HFF-Myc (cell line): ENCODE data around the gene ATAD1.
"Not testable (repeated sequence)": the region's sequence is repeated elsewhere in the genome, so short reads cannot be mapped to it uniquely, and the experiment has no call there.

ENCODE experiments used
- DNase-seq: peaks from one replicate; pipeline ENCODE4 v3.0.0-alpha.2; 2011; ENCODE audit warnings: low read depth; ENCODE audit errors: extremely low read depth
- H3K4me3 ChIP-seq: replicated peaks from 2 replicates; pipeline ENCODE4 v1.5.1; 2011; ENCODE audit warnings: low read depth, mild to moderate bottlenecking, control low read depth, low read length
- CTCF ChIP-seq: IDR thresholded peaks from 2 replicates; pipeline ENCODE4 v1.5.1; 2012; ENCODE audit warnings: mild to moderate bottlenecking, low read depth, low read length, control low read depth; ENCODE audit errors: missing control alignments

ATAD1 gene

DNA sequence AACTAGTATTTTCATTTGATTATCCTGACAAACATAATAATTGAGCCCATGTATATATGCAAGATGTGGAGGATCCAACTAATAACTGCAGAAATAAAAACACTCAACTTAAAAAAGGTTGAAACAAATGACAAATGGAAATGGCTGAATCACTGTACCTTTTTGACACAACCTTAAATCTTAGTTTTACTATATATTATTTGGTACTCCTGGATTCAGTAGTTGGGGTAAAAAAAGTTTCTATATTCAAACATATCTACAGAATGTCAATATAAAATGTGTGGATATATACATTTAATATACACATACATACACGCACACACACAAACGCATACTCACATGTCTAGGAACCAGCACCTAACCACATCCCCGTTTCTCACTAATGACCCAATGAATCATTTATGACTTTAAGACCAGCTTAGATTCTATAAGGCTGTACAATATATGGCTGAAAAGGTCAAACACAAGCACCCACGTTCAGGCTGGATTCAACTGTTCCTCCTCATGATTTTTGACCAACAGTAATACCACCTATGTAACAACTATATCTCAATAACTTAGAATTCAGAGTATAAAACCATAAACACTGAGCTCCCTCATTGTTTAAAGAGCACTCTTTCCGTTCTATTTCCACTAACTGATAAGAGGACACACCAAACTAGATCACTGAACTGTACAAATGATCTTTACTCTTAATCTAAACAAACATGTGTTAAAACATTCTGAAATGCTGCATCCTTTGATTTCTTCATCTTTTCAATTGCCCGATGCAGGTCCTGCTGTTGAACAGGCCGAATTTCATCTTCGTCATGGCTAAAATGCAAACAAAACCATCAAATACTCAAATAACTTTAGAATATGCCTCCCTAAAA, 63.8 kb downstream of the ATAD1 start:
- TF ChIP-seq CTCF, result no peak
- no peak overlapping the region for H3K4me3 ChIP-seq
- no peak for DNase-seq

DNA sequence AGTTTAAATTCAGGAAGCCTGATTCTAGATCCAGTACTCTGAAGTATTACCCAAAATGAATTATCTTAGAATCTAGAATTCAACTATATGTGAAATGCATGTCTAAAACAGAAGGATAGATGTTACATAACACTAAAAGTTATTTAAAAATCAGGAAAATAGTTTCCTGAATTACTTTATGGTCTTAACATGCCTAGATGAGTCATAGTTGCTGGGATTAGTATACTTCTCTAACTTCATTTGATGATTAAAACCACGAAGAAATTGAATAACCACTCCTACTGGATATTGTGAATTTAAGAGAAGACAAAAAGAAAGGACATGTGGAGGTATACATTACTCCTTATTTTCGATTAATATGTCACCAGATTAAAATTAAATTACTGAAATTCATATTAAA, 65.5 kb downstream of the ATAD1 start:
- DNase-seq, result no peak
- H3K4me3 ChIP-seq, result no peak overlapping the region
- no peak for TF ChIP-seq CTCF

- no peak overlapping the region for H3K4me3 ChIP-seq
- no peak for DNase-seq
- TF ChIP-seq CTCF, result no peak
Observed at GRCh38 chr10:87751274-87751673, 66.8 kb downstream of the ATAD1 start.

DNA sequence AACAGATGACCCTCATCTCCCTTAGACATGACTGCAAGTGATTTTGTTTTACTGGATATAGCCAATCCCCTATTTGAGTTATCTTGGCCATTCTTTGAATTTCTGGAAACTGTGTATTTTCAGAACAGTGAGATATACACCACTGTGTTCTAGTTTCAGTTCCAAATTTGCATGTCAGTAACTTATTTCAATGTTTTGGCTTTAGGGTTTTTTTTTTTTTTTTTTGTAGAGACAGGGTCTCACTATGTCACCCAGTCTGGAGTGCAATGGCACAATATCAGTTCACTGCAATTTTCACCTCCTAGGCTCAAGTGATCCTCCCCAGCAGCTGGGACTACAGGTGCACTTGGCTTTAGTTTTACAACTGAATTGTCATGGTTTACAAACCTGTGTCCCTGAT, 67.2 kb downstream of the ATAD1 start:
- no peak overlapping the region for H3K4me3 ChIP-seq
- DNase-seq, result no peak
- TF ChIP-seq CTCF, result no peak

GRCh38 chr10:87750001-87750671, 67.9 kb downstream of the ATAD1 start:
- H3K4me3 ChIP-seq, result no peak overlapping the region
- no peak for TF ChIP-seq CTCF
- peak; percentile 68 for DNase-seq

- not testable (repeated sequence) for H3K4me3 ChIP-seq, DNase-seq
Observed at GRCh38 chr10:87748244-87748643, 69.8 kb downstream of the ATAD1 start.

- DNase-seq, result no peak
- TF ChIP-seq CTCF, result no peak
- H3K4me3 ChIP-seq, result no peak overlapping the region
Observed at GRCh38 chr10:87746911-87747310, 71.1 kb downstream of the ATAD1 start.
